PC-9 (cell line): Measurements from ENCODE around the gene KRABD2.

Experiments used
- BruUV-seq: library from RNA; stranded (reverse); fragments of 400-500 nt; replicated peaks from 2 replicates; lab custom pipeline; 2021; lab: Mats Ljungman, UMichigan
- CTCF ChIA-PET: fragments of 300-600 bp; sonication (Branson Sonifier 250); formaldehyde crosslinking; loops from one replicate; lab custom pipeline; 2022; ENCODE audit warnings: antibody characterized with exemption; lab: Charles Lee
- POLR2A ChIA-PET: fragments of 300-600 bp; sonication (Branson Sonifier 250); formaldehyde crosslinking; loops from one replicate; lab custom pipeline; 2022; ENCODE audit warnings: antibody characterized with exemption; ENCODE audit not compliant: unreplicated experiment; lab: Charles Lee
- DNase-seq, 2 experiments: peaks; one replicate each; pipeline versions ENCODE4 v3.0.0 to v3.0.0-alpha.2; 2015 to 2022; ENCODE audit warnings: mixed read lengths in 1 of 2
- H2AFZ ChIP-seq: fragments of 200-600 bp; sonication (generic); 2 replicates; pipeline ENCODE4 v1.8.1; 2017; ENCODE audit warnings: antibody characterized with exemption
- H3F3A ChIP-seq: fragments of 200-600 bp; sonication (generic); 2 replicates; pipeline ENCODE4 v1.8.1; 2017; ENCODE audit warnings: antibody characterized with exemption, mild to moderate bottlenecking, low read depth; ENCODE audit not compliant: insufficient read depth
- H3K27ac ChIP-seq: fragments of 200-600 bp; sonication (generic); 2 replicates; pipeline ENCODE4 v1.6.1; 2016; ENCODE audit warnings: mixed run types
- H3K27me3 ChIP-seq: fragments of 200-600 bp; sonication (generic); 2 replicates; pipeline ENCODE4 v1.6.1; 2016; ENCODE audit warnings: low read depth, mixed run types; ENCODE audit not compliant: insufficient read depth
- H3K36me3 ChIP-seq: fragments of 200-600 bp; sonication (generic); 2 replicates; pipeline ENCODE4 v1.6.1; 2016; ENCODE audit warnings: low read depth, mixed run types
- H3K4me1 ChIP-seq: fragments of 200-600 bp; sonication (generic); replicated peaks from 2 replicates; pipeline ENCODE4 v1.6.1; 2016; ENCODE audit warnings: mixed run types; ENCODE audit not compliant: insufficient read depth
- H3K4me2 ChIP-seq: fragments of 200-600 bp; sonication (generic); 2 replicates; pipeline ENCODE4 v1.6.1; 2017; ENCODE audit warnings: mixed run types
- H3K4me3 ChIP-seq: fragments of 200-600 bp; sonication (generic); 2 replicates; pipeline ENCODE4 v1.6.1; 2016; ENCODE audit warnings: mixed run types
- H3K79me2 ChIP-seq: fragments of 200-600 bp; sonication (generic); 2 replicates; pipeline ENCODE4 v1.6.1; 2017; ENCODE audit warnings: low read depth, mixed run types
- H3K9me2 ChIP-seq: fragments of 200-600 bp; sonication (generic); 2 replicates; pipeline ENCODE4 v1.8.1; 2017; ENCODE audit warnings: mild to moderate bottlenecking; ENCODE audit not compliant: insufficient read depth
- H3K9me3 ChIP-seq: fragments of 200-600 bp; sonication (generic); 2 replicates; pipeline ENCODE4 v1.8.1; 2016; ENCODE audit warnings: low read depth; ENCODE audit not compliant: insufficient read depth
- H4K20me1 ChIP-seq: fragments of 200-600 bp; sonication (generic); 2 replicates; pipeline ENCODE4 v1.8.1; 2017; ENCODE audit not compliant: insufficient read depth
- EZH2 ChIP-seq: fragments of 200-600 bp; sonication (generic); IDR thresholded peaks from 2 replicates; pipeline ENCODE4 v1.8.0; 2017; ENCODE audit warnings: antibody characterized with exemption, low read depth
- intact Hi-C: fragments of 100-400 bp; cut with micrococcal nuclease; formaldehyde crosslinking; loops from one replicate; pipeline ENCODE4 v1.10.0; 2022; ENCODE audit not compliant: unreplicated experiment
- TF ChIP-seq, protein P1 (sequence below): fragments of 200-600 bp; sonication (generic); conservative IDR thresholded peaks from 2 replicates; pipeline ENCODE4 v1.6.1; 2017; ENCODE audit warnings: mixed run types, antibody characterized with exemption, mild to moderate bottlenecking, moderate library complexity

Gene KRABD2

GRCh38 chr17:8384801-8385378, 8.4 kb upstream of the KRABD2 start:
- Histone ChIP-seq H3K9me3 (no peaks in the 10 kb centered on the region), H3K79me2 (peaks cover 31% of the 10 kb centered on the region), H3K9me2 (no peaks in the 10 kb centered on the region), H3F3A (peaks cover 45% of the 10 kb centered on the region), H3K27me3 (no peaks in the 10 kb centered on the region), H3K4me3 (peak overlapping the region; percentile 92; the same call in 1 of the 2 replicates), H3K4me2 (peak overlapping the region; percentile 73), H3K36me3 (peaks cover 20% of the 10 kb centered on the region), H2AFZ (no peak overlapping the region), H3K27ac (peak overlapping the region; percentile 94), H3K4me1 (peaks cover 33% of the 10 kb centered on the region), H4K20me1 (peaks cover 17% of the 10 kb centered on the region)
- DNase-seq = peak; percentile 78 to 92
- BruUV-seq = no TSS peak
- no peak for TF ChIP-seq EZH2
- TF ChIP-seq, protein P1, sequence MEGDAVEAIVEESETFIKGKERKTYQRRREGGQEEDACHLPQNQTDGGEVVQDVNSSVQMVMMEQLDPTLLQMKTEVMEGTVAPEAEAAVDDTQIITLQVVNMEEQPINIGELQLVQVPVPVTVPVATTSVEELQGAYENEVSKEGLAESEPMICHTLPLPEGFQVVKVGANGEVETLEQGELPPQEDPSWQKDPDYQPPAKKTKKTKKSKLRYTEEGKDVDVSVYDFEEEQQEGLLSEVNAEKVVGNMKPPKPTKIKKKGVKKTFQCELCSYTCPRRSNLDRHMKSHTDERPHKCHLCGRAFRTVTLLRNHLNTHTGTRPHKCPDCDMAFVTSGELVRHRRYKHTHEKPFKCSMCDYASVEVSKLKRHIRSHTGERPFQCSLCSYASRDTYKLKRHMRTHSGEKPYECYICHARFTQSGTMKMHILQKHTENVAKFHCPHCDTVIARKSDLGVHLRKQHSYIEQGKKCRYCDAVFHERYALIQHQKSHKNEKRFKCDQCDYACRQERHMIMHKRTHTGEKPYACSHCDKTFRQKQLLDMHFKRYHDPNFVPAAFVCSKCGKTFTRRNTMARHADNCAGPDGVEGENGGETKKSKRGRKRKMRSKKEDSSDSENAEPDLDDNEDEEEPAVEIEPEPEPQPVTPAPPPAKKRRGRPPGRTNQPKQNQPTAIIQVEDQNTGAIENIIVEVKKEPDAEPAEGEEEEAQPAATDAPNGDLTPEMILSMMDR = no peak
- POLR2A ChIA-PET = interaction anchor here (0.6 to 1.1 kb wide), 5 partner anchors 51 to 361 kb away, joined by 4 to 10 read pairs (median 5); partner anchors contain the start of genes NDEL1 and SLC25A35
- intact Hi-C loops = loop anchor here (1.0 to 10.0 kb wide), 7 partner anchors 12 to 1140 kb away; partner anchors contain the start of genes CTC1, PFAS and RNF222
- CTCF ChIA-PET = interaction anchor here (0.5 kb wide), 1 partner anchor 134 kb away, joined by 6 read pairs; no protein-coding TSS in a partner anchor

GRCh38 chr17:8383143-8383822, 6.8 kb upstream of the KRABD2 start, which contains the start of gene RPL26:
TSS of gene RPL26 (minus strand) at chr17:8383193. CDS start at chr17:8382310, 883 bp downstream.
- Histone ChIP-seq H3K27me3 (no peaks in the 10 kb centered on the region), H3K27ac (peak within 1 kb of the TSS; percentile 94), H3K9me2 (no peaks in the 10 kb centered on the region), H3K4me3 (peak within 1 kb of the TSS; percentile 92), H3F3A (peaks cover 61% of the 10 kb centered on the region), H2AFZ (peak within 1 kb of the TSS; percentile 77), H3K4me1 (peaks cover 33% of the 10 kb centered on the region), H3K79me2 (peaks cover 38% of the 10 kb centered on the region), H4K20me1 (peaks cover 32% of the 10 kb centered on the region), H3K36me3 (peaks cover 33% of the 10 kb centered on the region), H3K9me3 (no peaks in the 10 kb centered on the region), H3K4me2 (peak within 1 kb of the TSS; percentile 98)
- intact Hi-C loops = loop anchor here (1.0 to 10.0 kb wide), 10 partner anchors 53 to 1142 kb away; partner anchors contain the start of gene ALOXE3
- TF ChIP-seq EZH2 = no peak
- TF ChIP-seq, protein P1 = peak; percentile 92
- ChIA-PET CTCF (interaction anchor here (0.6 to 1.5 kb wide), 18 partner anchors 8 to 1163 kb away, joined by 3 to 23 read pairs (median 4); partner anchors contain the start of gene NDEL1), POLR2A (interaction anchor here (0.5 to 1.2 kb wide), 13 partner anchors 11 to 1546 kb away, joined by 3 to 14 read pairs (median 5); partner anchors contain the start of genes AURKB, CTC1, NDEL1 and SLC25A35)
- peak; percentile 89 to 97 for DNase-seq
- no TSS peak for BruUV-seq

- peaks cover 33% of the 10 kb centered on the region for H3K4me1 ChIP-seq
- H3K27me3 ChIP-seq = no peaks in the 10 kb centered on the region
- peaks cover 38% of the 10 kb centered on the region for H3K79me2 ChIP-seq
- POLR2A ChIA-PET = interaction anchor here (0.6 kb wide), 1 partner anchor 134 kb away, joined by 4 read pairs; the partner anchor contains the start of gene PFAS
- H3K4me3 ChIP-seq = peak overlapping the region; percentile 92
- BruUV-seq = no TSS peak
- H3K36me3 ChIP-seq = peaks cover 34% of the 10 kb centered on the region
- DNase-seq = no peak
- H4K20me1 ChIP-seq = peaks cover 36% of the 10 kb centered on the region
- no peaks in the 10 kb centered on the region for H3K9me3 ChIP-seq
- intact Hi-C loops = loop anchor here (1.0 to 10.0 kb wide), 10 partner anchors 53 to 1142 kb away; partner anchors contain the start of gene ALOXE3
- CTCF ChIA-PET = interaction anchor here (1.1 kb wide), 1 partner anchor 9 kb away, joined by 4 read pairs; no protein-coding TSS in a partner anchor
- H3K9me2 ChIP-seq = no peaks in the 10 kb centered on the region
- H3K4me2 ChIP-seq = peak overlapping the region; percentile 98
- H3K27ac ChIP-seq = peak overlapping the region; percentile 94
- TF ChIP-seq, protein P1 = no peak
- TF ChIP-seq EZH2 = no peak
- no peak overlapping the region for H2AFZ ChIP-seq
- H3F3A ChIP-seq = peaks cover 66% of the 10 kb centered on the region
Observed at GRCh38 chr17:8382880-8383142, 6.3 kb upstream of the KRABD2 start.
